Measurements from ENCODE around the gene PRKAA2. TPM values are rescaled to one million over a fixed set of nuclear protein-coding genes. Genes with fewer than 3 reads are reported as not detected.

Gene PRKAA2
- polyA plus RNA-seq, 2 of the 4 experiments (the other 2 are of a cell fraction), result 3.8 to 8.8 TPM

- ChIA-PET POLR2A (no interaction called here), CTCF (interaction anchor here (0.7 kb wide), 1 partner anchor 1573 kb away, joined by 4 read pairs; no protein-coding TSS in a partner anchor)
- Histone ChIP-seq H3K27ac (no peak overlapping the region), H3K4me3 (no peak overlapping the region), H3K4me2 (no peak overlapping the region), H3K4me1 (peaks cover 28% of the 10 kb centered on the region), H3K9me3 (no peaks in the 10 kb centered on the region)
- WGBS (ENCODE audit: missing lambda C conversion rate), result 98% methylated on average over 1 of the region's 1 CpG
- ATAC-seq (no peak), DNase-seq (ENCODE audit: low read depth in 1 of 2, low spot score in 1 of 2) (no peak), FAIRE-seq (no peak)
- TF ChIP-seq CEBPB (IDR thresholded peaks at IDR 0.05) (no peak), PHF8 (IDR thresholded peaks at IDR 0.05; ENCODE audit: borderline replicate concordance, low read depth) (no peak), NR3C1 (IDR thresholded peaks at IDR 0.05) (no peak), REST (IDR thresholded peaks at IDR 0.05) (no peak), BCL3 (IDR thresholded peaks at IDR 0.05) (no peak), EP300 (IDR thresholded peaks at IDR 0.05) (no peak), SREBF2 (IDR thresholded peaks at IDR 0.05) (no peak), JUNB (IDR thresholded peaks at IDR 0.05) (no peak), TP53 (CRISPR knock-in tag; IDR thresholded peaks at IDR 0.05) (no peak), CHD4 (IDR thresholded peaks at IDR 0.05; ENCODE audit: borderline replicate concordance) (no peak), FOSL2 (IDR thresholded peaks at IDR 0.05) (no peak), FOSL2 (CRISPR knock-in tag; IDR thresholded peaks at IDR 0.05) (no peak), ELK1 (IDR thresholded peaks at IDR 0.05; ENCODE audit: low read depth, low read length) (no peak), EHMT2 (IDR thresholded peaks at IDR 0.05; ENCODE audit: low read depth) (no peak), CTCF (IDR thresholded peaks at IDR 0.05) (no peak), CBX2 (IDR thresholded peaks at IDR 0.05; ENCODE audit: borderline replicate concordance, low read depth) (no peak), MAX (IDR thresholded peaks at IDR 0.05) (no peak)
These were observed 67.0 kb downstream of the PRKAA2 start for GRCh38 chr1:56712150-56712549.

GRCh38 chr1:56713112-56713511 lies 68.0 kb downstream of the PRKAA2 start:
- no peaks in the 10 kb centered on the region for H3K9me3 ChIP-seq
- no peak for DNase-seq (ENCODE audit: low read depth in 1 of 2, low spot score in 1 of 2)
- no peak overlapping the region for H3K4me3 ChIP-seq
- no peak for ATAC-seq
- ChIA-PET CTCF (no interaction called here), POLR2A (no interaction called here)
- peaks cover 28% of the 10 kb centered on the region for H3K4me1 ChIP-seq
- WGBS (ENCODE audit: missing lambda C conversion rate), result 91% methylated on average over 1 of the region's 1 CpG
- no peak overlapping the region for H3K4me2 ChIP-seq
- H3K27ac ChIP-seq, result no peak overlapping the region
- FAIRE-seq, result no peak
- TF ChIP-seq FOSL2 (IDR thresholded peaks at IDR 0.05) (no peak), FOSL2 (CRISPR knock-in tag; IDR thresholded peaks at IDR 0.05) (no peak), EHMT2 (IDR thresholded peaks at IDR 0.05; ENCODE audit: low read depth) (no peak), NFE2L2 (conservative IDR thresholded peaks at IDR 0.05; ENCODE audit: low read length) (no peak), GATA3 (IDR thresholded peaks at IDR 0.05; ENCODE audit: borderline replicate concordance) (no peak), NR3C1 (IDR thresholded peaks at IDR 0.05) (no peak), SMC3 (IDR thresholded peaks at IDR 0.05) (no peak), NPAS2 (CRISPR knock-in tag; IDR thresholded peaks at IDR 0.05; ENCODE audit: borderline replicate concordance) (no peak), ZSCAN20 (CRISPR knock-in tag; IDR thresholded peaks at IDR 0.05) (no peak), KDM5A (IDR thresholded peaks at IDR 0.05) (no peak), BHLHE40 (IDR thresholded peaks at IDR 0.05; ENCODE audit: low read depth, low read length) (no peak), HOXB13 (CRISPR knock-in tag; IDR thresholded peaks at IDR 0.05; ENCODE audit: low read depth) (no peak), PBX3 (IDR thresholded peaks at IDR 0.05) (no peak), CHD4 (IDR thresholded peaks at IDR 0.05; ENCODE audit: borderline replicate concordance) (no peak), ESRRA (IDR thresholded peaks at IDR 0.05; ENCODE audit: borderline replicate concordance, low read length) (no peak), CBX2 (IDR thresholded peaks at IDR 0.05; ENCODE audit: borderline replicate concordance, low read depth) (no peak), HES2 (IDR thresholded peaks at IDR 0.05) (no peak)
